Ishikawa (cell line): Measurements from ENCODE around the gene TEAD1.

Experiments used
- CEBPB ChIP-seq: IDR thresholded peaks from 2 replicates; pipeline ENCODE4 v1.6.1; 2012
- CREB1 ChIP-seq: IDR thresholded peaks from 2 replicates; pipeline ENCODE4 v1.6.1; 2012; ENCODE audit warnings: low read depth
- EGR1 ChIP-seq: IDR thresholded peaks from 2 replicates; pipeline ENCODE4 v1.6.1; 2012
- EP300 ChIP-seq: IDR thresholded peaks from 2 replicates; pipeline ENCODE4 v1.6.1; 2012; ENCODE audit warnings: borderline replicate concordance
- FOXM1 ChIP-seq: IDR thresholded peaks from 2 replicates; pipeline ENCODE4 v1.6.1; 2012; ENCODE audit warnings: low read depth, borderline replicate concordance
- NFIC ChIP-seq: IDR thresholded peaks from 2 replicates; pipeline ENCODE4 v1.6.1; 2012
- RAD21 ChIP-seq: IDR thresholded peaks from 2 replicates; pipeline ENCODE4 v1.6.1; 2012; ENCODE audit warnings: low read depth
- TAF1 ChIP-seq: IDR thresholded peaks from 2 replicates; pipeline ENCODE4 v1.6.1; 2012; ENCODE audit warnings: low read depth, mild to moderate bottlenecking
- TCF12 ChIP-seq: IDR thresholded peaks from 2 replicates; pipeline ENCODE4 v1.6.1; 2012; ENCODE audit warnings: low read depth
- TEAD4 ChIP-seq: IDR thresholded peaks from 2 replicates; pipeline ENCODE4 v1.6.1; 2012
- YY1 ChIP-seq: IDR thresholded peaks from 2 replicates; pipeline ENCODE4 v1.6.1; 2012; ENCODE audit warnings: low read depth
- ZBTB7A ChIP-seq: IDR thresholded peaks from 2 replicates; pipeline ENCODE4 v1.6.1; 2012; ENCODE audit warnings: low read depth
- TF ChIP-seq, protein P1 (sequence below): IDR thresholded peaks from 2 replicates; pipeline ENCODE4 v1.6.1; 2012
- TF ChIP-seq, protein P2 (sequence below): IDR thresholded peaks from 2 replicates; pipeline ENCODE4 v1.6.1; 2012; ENCODE audit warnings: low read depth, mild to moderate bottlenecking
- TF ChIP-seq, protein P3 (sequence below): IDR thresholded peaks from 2 replicates; pipeline ENCODE4 v1.6.1; 2012

Gene TEAD1

DNA sequence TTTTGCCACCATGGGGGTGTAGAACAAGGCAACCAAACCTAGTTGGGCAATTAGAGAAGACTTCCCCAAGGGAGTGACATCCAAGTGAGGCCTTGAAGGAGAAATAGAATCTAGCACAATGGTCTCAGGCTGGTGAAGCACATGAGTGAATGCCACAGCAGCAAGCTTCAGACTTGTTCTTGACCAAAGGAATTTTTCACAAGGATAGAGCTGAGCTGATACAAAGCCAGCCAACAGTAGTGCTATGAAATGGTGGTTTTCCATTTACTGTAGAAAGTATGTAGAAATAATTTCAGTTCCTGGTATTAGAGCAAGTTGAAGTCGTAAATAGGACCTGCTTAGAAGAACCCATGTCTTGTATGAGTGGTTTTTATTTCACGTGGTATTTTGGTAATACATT lies 186.6 kb downstream of the TEAD1 start:
- TF ChIP-seq NFIC (no peak), TAF1 (no peak), CEBPB (no peak), FOXM1 (no peak), EGR1 (no peak), ZBTB7A (no peak), CREB1 (no peak)
- TF ChIP-seq, protein P1, sequence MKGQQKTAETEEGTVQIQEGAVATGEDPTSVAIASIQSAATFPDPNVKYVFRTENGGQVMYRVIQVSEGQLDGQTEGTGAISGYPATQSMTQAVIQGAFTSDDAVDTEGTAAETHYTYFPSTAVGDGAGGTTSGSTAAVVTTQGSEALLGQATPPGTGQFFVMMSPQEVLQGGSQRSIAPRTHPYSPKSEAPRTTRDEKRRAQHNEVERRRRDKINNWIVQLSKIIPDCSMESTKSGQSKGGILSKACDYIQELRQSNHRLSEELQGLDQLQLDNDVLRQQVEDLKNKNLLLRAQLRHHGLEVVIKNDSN, result no peak
- TF ChIP-seq, protein P2, sequence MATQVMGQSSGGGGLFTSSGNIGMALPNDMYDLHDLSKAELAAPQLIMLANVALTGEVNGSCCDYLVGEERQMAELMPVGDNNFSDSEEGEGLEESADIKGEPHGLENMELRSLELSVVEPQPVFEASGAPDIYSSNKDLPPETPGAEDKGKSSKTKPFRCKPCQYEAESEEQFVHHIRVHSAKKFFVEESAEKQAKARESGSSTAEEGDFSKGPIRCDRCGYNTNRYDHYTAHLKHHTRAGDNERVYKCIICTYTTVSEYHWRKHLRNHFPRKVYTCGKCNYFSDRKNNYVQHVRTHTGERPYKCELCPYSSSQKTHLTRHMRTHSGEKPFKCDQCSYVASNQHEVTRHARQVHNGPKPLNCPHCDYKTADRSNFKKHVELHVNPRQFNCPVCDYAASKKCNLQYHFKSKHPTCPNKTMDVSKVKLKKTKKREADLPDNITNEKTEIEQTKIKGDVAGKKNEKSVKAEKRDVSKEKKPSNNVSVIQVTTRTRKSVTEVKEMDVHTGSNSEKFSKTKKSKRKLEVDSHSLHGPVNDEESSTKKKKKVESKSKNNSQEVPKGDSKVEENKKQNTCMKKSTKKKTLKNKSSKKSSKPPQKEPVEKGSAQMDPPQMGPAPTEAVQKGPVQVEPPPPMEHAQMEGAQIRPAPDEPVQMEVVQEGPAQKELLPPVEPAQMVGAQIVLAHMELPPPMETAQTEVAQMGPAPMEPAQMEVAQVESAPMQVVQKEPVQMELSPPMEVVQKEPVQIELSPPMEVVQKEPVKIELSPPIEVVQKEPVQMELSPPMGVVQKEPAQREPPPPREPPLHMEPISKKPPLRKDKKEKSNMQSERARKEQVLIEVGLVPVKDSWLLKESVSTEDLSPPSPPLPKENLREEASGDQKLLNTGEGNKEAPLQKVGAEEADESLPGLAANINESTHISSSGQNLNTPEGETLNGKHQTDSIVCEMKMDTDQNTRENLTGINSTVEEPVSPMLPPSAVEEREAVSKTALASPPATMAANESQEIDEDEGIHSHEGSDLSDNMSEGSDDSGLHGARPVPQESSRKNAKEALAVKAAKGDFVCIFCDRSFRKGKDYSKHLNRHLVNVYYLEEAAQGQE, result no peak

DNA sequence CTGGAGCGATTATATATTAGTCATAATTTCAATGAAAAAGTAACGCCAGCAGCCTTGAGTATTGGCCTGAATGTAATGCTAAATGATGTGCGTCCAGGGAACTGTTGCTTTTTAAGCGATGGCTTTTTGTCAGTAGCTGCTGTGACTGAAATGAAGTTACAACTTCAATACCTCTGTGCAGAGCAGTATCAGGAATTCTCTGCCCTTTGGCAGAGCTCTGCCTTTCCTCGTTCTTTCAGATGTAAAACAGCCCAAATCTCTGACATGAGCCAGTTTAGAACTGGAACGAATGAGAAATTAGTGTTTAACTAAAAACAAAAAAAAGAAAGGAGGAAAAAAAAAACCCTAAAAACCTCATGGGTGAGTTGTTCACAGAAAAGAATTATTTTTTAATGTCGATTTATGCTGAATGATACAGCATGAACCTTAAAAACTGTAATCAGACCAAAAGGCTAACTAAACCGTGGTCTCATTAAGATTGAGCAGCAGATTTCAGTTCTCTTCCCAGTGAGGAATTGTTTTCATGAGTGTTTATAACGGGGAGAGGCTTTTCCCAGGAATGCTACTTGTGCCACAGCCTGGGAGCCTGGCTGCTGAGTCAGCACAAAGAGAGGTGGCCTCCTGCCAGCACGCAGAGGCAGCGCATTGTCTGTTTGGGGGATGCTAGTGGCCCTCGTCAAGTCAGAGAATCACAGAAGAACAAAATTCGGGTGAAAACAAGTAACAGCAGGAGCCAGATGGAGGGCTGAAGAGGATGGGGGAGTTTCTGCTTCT lies 188.7 kb downstream of the TEAD1 start:
- TF ChIP-seq YY1 (no peak), TCF12 (no peak)

DNA sequence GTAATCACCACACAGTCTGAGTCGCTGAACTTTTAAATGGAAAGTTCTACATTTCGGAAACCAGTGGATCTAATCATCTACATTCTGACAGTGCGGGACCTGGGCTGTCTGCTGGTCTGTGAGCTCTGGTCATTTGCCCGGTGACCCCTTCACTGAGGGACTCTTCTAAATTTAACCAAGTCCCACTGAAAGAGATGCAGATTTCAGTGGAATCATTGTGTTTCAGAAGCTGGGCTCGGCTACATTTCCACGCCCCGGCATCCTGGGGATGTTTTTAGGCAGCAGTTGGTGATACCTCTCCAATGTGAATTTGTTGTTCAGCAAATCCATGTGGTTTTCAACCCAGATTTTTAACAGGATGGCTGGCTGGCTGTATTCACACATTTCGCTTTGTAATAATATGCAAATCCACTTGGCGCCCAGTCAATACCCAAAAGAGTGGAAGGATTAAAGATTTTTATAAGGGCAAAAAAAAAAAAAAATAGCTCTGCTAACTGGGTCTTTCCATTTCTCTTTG lies 189.4 kb downstream of the TEAD1 start:
- TF ChIP-seq, protein P1, result no peak
- TF ChIP-seq EP300, result no peak
- no peak for TF ChIP-seq CREB1
- no peak for TF ChIP-seq RAD21
- no peak for TF ChIP-seq YY1

DNA sequence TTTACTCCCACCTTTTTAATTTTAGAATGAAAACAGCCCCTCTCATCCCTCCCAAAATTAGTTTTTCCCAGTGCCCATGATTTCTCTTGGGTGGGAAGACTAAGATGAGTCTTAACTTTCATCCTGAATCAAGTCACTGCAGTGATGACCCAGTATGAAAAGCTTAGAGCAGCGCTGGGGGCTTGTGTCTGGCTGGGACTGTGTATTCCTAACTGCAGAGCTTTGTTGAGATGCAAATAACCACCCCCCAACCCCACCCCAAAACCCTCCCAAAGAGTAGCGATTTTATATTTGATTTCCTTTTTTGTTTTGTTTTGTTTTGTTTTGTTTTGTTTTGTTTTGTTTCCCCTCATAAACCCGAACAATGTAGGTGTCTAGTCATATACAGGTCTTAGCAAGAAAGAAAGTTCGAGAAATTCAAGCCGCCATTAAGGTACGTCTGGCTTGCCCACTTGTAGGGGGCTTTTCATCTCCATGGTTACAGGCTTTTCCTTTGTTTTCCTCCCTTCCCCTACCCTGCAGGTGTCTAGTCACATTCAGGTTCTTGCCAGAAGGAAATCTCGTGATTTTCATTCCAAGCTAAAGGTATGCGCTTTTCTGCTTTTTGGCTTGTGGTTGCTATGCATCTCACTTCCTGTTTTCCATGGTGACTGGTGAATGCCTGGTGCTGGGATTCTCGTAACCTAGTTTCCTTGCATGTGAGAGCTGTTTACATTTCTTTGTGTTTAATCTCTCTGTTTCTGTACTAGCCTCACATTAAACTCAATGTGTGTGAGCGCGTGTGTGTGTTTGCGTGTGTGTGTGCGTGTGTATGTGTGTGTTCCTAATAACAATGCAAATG lies 190.3 kb downstream of the TEAD1 start:
- TF ChIP-seq, protein P2, result no peak

DNA sequence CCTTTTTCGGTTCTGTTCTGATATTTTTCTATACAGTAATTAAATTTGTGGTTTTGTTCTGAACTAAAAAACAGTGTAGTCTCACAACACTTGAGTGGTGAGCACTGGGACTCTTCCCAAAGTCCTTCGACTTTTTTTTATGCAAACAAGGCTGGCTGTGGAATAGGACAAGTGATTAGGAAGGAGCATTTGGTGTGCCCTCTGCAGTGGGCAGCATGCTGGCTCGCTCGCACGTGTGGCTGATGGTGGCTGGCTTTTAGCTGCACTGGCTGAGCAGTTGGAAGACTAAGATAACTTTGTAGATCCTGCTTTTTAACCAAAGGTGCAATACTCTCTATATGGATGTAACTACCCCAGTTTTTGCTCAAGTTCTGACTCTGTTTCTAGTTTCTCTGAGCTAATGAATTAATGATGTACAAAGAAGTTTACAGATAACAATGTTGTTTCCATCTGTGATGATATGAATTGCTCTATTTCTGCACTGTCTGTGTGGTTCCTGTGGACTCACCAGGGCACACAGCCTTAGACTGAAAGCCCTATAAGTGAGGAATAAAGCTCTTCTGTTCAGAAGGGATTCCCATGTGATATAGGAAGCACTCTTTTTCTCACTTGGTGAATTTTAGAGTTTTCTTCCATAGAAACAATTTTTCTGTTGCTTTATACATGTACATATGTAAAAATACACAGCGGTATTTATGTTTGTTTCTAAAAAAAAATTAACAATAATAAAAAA lies 191.8 kb downstream of the TEAD1 start:
- TF ChIP-seq EGR1 (no peak), YY1 (no peak), FOXM1 (no peak), CEBPB (no peak), NFIC (no peak), TEAD4 (no peak)

DNA sequence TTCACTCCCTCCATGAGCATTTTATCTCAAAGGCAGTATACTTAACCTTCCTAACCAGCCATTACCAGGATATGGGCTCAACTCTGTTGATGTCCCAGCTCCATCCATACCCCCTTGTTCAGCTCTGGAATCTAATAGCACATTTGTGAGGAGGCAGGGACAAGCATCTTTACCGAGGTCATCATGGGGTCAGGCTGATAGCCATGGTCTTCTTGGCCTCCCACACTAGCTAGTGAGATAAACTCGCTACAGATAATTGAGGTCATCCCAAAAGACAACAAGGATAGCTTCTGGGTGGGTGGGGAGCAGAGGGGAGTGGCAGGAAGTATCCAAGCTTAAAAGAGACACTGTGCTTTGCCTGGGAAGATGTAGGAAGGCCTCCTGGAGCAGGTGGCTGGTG lies 193.3 kb downstream of the TEAD1 start:
- no peak for TF ChIP-seq TEAD4
- no peak for TF ChIP-seq EGR1
- no peak for TF ChIP-seq CREB1
- TF ChIP-seq, protein P3, sequence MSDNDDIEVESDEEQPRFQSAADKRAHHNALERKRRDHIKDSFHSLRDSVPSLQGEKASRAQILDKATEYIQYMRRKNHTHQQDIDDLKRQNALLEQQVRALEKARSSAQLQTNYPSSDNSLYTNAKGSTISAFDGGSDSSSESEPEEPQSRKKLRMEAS, result no peak
- TF ChIP-seq TCF12, result no peak
- TF ChIP-seq, protein P2, result no peak
- no peak for TF ChIP-seq EP300
- no peak for TF ChIP-seq RAD21
